Colon (tissue), 2 donors: ENCODE results near the gene KLK5.
"Not testable (repeated sequence)": the region's sequence is repeated elsewhere in the genome, so short reads cannot be mapped to it uniquely, and the experiment has no call there.

Experiments used
- FAIRE-seq: peaks from 2 replicates; lab custom pipeline; 2012; peaks lifted over from hg19 to GRCh38; lab: Jason Lieb, UNC
- donor health status: control.
- donor health status: control.

Gene KLK5

GRCh38 chr19:50921426-50922316 lies 31.2 kb downstream of the KLK5 start:
- FAIRE-seq = no peak

GRCh38 chr19:50916069-50916468 lies 36.8 kb downstream of the KLK5 start:
- no peak for FAIRE-seq

GRCh38 chr19:50912727-50913716 lies 39.8 kb downstream of the KLK5 start:
- FAIRE-seq = no peak

- FAIRE-seq = no peak
Observed at GRCh38 chr19:50912102-50912599, 40.7 kb downstream of the KLK5 start.

GRCh38 chr19:50911206-50912101 lies 41.4 kb downstream of the KLK5 start, which contains the start of gene KLK4:
Gene KLK4 (minus strand): TSS chr19:50911395. CDS start chr19:50910738, 657 bp downstream.
- FAIRE-seq = no peak

GRCh38 chr19:50910722-50911121 lies 42.1 kb downstream of the KLK5 start:
- no peak for FAIRE-seq

GRCh38 chr19:50909240-50910070 lies 43.4 kb downstream of the KLK5 start:
- no peak for FAIRE-seq

GRCh38 chr19:50908336-50908735 lies 44.5 kb downstream of the KLK5 start:
- no peak for FAIRE-seq

GRCh38 chr19:50906217-50906616 lies 46.6 kb downstream of the KLK5 start:
- FAIRE-seq = no peak

- FAIRE-seq = no peak
Observed at GRCh38 chr19:50902640-50903039, 50.2 kb downstream of the KLK5 start.

- no peak for FAIRE-seq
Observed at GRCh38 chr19:50899569-50899968, 53.3 kb downstream of the KLK5 start.

GRCh38 chr19:50898018-50898417 lies 54.8 kb downstream of the KLK5 start:
- no peak for FAIRE-seq

- no peak for FAIRE-seq
Observed at GRCh38 chr19:50897612-50898011, 55.2 kb downstream of the KLK5 start.

GRCh38 chr19:50897191-50897607 lies 55.6 kb downstream of the KLK5 start:
- no peak for FAIRE-seq

- no peak for FAIRE-seq
Observed at GRCh38 chr19:50896591-50897190, 56.1 kb downstream of the KLK5 start.

- not testable (repeated sequence) for FAIRE-seq
Observed at GRCh38 chr19:50896089-50896590, 56.7 kb downstream of the KLK5 start.

- no peak for FAIRE-seq
Observed at GRCh38 chr19:50894478-50895356, 58.1 kb downstream of the KLK5 start.
